Muscle of arm (tissue), 12 donors: ENCODE results near the gene ZNF385A. TPM values are rescaled to one million over a fixed set of nuclear protein-coding genes. Genes with fewer than 3 reads are reported as not detected.
A peak's percentile ranks its signal among the peaks of the same experiment; 100 is the strongest.

Experiments used
- DNase-seq: peaks from one replicate; pipeline ENCODE4 v3.0.0-alpha.2; 2013
- polyA plus RNA-seq, 12 donors: library from polyadenylated mRNA; unstranded; fragments of 120-200 nt; gene quantifications; one replicate each; pipeline ENCODE4 v1.2.1, GENCODE V29; 2013; ENCODE audit not compliant: insufficient read length in 12 of 12

The ZNF385A gene
- polyA plus RNA-seq, 12 donors = 6.6 to 50.4 (median 20.6) TPM; not detected in 1

DNA sequence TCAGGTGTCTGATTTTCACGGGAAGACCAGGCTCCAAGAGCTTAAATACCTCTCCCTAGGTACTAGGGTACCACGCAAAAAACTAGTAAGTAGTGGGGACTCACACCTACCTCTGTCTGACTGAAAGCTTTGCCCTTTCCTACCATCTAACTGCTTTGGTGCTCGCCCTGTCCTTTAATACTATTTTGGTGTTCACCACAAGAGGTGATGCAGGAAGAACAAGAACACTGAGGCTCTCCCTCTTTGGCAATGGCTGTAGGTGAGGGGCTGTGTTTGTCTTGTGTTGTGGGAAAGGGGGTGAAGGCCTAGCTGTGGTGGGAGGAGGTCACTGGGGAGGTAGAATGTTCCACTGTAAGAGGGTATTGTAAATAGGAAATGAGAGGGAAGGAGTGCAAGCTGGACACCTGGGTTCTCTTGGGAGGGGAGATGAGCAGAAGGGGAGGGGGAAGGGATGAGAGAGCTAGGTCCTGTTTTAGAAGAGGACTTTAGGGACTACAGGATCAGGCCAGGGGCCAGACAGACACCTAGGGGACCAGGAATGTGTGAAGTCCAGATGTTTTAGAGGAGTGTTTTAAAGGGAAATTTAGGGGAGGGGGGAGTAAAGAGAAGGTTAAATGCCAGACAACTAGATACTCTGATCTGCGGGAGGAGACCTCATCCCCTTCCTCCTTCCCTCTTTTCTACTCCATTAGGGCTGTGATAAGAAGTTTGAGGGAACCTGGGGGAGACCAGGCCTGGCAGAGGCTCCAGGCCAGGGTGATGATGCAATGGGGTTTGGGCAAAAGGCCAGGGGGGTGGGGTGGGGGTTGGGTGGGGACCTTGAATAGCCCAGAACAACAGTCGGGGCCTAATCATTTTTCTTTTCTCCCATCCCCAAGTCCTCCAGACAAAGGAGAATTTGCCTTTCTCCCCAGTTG lies 32.4 kb upstream of the ZNF385A start:
- no peak for DNase-seq

DNA sequence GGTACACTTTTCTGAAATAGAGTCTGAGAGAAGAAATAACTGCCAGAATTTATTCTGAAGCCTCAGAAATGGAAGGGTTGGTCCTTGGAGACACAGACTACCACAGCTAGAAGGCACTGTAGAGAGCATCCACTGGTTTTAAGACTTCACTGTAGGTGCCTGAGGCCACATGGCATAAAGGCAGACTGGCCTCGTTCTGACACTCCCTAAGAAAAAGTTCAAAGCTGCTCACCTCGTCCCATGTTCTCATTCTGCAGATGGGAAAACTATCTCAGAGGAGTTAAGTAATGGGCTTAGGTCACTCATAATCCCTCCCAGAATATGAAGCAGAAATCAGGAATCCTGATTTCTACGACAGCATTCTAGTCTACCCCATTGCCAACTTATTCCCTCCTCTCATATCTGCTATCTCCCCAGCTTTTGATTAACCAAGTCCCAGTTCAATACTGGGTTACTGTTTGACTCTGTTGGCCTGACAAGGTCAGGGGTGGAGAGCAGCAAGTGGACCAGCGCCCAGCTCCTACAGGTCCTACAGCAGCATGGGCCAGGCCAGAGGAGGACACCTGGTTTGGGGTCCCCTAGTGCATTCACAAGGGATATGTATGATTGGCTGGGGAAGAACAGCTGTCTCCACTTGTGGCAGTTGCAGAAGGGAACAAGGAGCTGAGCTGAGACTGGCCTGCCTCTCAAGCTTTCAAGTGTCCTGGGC lies 30.8 kb upstream of the ZNF385A start:
- no peak for DNase-seq

DNA sequence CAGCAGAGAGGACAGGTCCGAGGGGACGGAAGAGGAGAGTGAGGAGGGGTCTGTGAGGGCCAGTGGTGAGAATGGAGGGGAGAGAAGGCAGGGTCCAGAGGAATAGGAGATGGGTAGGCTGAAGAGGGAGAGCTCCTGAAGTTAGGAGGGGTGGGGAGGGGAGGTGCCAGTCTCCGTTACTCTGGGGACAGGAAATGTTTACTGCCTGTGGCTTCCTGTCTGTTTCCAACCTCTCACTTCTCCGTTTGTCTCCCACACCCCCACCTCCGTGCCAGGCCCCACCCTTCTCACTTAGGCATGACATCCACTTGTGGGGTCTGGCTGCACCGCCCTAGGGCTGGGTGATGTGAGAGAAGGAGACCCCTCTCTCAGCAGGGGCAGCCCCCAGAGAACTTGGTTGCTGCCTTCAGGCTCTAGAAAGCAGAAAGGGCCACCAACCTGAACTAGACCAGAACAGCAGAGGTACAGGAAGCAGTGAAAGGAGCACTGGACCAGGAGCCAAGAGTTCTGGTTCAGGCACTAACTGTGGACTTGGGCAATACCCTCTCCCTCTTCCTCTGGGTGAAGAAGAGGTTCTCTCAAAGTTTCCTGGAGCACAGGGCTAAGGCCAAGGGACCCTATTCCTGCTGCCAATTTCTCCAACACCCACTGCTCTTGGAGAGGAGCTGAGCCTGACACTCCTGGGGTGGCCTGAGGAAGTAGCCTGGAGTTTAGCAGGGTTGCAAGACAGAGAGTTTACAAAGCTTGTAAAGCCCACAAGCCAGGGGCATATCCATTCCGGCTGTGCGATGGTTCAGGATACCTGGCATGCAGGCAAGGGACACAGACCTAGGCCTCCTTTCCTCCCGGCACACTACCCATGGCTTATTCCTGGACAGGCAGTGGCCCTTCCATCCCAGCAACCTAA lies 29.0 kb upstream of the ZNF385A start:
- no peak for DNase-seq

DNA sequence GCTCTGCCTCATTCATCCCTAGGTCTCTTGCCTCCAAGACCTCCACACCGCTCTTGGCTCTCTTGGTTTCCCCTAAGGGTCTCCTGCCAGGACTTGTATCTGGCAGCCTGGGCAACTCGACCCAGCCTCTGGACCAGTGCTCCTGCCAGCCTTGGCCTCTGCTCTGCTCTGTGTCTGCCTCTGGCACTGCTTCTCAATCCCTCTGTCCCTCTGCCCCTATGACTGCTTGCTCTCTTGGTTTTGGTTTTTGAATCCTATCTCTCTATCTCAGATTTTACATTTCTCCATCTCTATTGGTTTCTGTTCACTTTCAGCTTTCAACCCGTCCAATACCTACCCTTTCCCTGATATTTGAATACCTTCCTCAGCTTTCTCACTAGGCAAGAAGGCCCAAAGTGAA lies 28.3 kb upstream of the ZNF385A start:
- DNase-seq = no peak

DNA sequence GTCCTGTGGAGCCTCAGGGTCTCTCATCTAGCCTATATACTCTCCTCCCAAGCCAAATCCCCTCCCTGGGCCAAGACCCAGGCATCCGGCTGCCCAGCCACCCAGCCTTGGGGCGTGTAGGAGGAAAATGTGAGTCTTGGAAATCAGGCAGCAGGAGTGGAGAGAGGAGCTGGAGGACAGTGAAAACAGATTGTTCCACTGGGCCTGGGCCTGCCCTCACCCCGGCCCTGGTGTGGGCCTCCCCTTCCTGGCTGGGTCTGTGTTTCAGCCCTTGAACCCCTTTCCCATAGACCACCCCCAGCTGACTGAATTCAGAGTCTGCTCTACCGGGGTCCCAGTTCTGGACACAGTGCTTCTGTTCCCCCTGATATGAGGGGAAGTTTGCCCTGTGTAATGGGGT lies 27.8 kb upstream of the ZNF385A start:
- no peak for DNase-seq

DNA sequence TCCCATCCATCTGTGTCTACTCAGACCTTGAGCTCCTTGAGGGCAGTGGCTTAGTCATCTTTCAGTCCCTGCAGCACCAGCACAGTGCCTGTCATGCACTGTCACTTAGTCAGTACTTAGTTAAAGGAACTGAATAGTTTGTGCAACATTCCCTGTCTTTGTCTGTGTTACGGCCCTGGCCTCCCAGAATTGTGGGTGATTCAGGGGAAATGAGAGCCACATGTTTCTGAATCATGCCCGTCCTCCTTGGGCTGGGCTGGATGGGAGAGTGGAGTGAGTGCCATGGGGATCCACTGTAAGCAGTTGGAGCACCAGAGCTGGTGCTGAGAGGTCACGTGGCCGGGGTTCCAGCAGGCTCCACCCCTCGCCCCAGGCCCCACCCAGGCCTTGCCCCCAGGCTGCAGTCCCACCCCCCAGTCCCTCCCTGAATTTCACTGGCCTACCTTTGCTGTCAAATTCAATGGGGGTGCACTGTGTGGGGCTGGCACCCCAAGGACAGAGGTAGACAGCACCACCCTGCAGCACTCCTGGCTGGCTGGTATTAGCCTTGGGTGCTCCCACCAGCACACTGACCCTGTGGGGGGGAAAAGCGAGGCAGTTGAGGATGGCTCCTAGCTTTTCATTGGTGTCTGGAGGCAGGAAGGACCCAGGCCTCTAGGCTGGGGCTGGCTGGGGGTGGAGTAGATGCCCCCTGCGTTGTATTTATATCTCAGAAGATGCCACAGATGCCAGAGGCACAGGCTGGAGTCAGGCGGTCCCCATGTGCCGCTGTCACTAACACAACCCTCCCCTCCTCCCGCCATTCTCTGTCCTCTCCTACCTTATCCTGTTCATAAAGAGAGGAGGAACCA lies 27.1 kb upstream of the ZNF385A start:
- DNase-seq = no peak

DNA sequence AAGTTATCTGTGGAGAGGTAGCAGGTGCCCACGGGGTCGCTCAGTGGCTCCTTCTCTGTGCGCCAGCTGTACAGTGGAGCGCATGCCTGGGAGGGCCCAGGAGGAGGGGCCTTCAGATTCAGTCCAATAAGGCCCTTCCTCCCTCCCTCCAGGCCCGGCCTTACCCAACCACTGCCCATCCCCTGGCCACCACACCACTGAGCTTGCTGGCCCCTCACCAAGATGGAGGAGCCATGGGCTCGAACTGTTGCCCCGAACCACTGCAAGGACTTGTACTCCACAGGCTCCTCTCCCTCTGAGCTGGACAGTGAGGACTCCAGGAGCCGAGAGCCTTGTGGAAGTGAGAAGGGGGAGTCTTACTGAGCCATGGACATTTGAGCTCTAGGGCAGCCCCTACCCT lies 24.7 kb upstream of the ZNF385A start:
- DNase-seq = no peak

DNA sequence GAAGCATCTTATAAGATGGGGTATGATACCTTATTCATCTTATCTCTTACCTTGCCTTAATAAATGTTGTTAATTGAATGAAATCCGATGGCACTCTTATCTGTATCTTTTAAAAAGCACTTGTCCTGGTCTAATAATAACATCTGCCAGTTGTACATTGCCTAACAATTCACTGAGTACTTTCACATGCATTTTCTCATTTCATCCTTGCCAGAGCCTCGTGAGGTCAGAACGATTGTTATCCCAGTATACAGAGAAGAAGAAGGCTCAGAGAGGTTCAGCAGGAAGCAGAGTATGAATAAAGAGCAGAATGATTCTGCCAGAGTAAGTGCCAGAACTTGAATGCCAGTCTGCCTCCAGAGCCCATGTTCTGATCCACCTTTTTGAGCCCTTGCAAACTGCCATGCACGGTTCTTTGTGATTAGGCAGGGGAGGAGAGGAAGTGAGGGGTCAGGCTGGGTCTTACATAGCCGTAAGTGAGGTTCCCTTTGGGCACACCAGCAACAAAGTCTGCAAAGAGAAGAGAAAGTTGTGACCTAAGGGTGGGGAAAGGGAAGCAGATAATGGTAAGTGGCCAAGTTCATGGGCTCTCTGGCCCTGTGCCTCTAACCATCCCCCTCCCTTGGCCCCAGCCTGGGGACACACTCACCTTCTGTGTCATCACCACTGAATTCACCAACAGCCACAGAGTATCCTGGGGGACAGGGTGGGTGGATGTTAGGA lies 22.8 kb upstream of the ZNF385A start:
- no peak for DNase-seq

DNA sequence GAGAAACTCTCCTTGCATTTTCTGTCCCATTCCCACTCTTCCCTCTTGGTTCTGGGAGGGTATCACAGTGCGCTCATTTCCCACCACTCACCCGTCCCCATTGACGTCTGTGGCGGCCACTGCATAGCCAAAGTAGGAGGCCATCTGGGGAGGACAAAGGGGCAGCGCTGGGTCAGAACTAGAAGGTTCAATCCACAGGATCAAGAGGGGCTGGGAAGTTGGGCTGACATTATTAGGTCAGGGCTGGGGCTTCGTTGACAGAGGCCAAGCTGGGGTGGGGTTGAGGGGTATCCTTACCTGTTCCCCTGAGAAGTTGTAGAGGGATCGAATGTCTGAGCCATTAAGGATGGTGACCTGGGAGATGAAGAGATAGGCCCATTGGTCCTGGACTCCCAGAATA lies 21.0 kb upstream of the ZNF385A start:
- DNase-seq = no peak

DNA sequence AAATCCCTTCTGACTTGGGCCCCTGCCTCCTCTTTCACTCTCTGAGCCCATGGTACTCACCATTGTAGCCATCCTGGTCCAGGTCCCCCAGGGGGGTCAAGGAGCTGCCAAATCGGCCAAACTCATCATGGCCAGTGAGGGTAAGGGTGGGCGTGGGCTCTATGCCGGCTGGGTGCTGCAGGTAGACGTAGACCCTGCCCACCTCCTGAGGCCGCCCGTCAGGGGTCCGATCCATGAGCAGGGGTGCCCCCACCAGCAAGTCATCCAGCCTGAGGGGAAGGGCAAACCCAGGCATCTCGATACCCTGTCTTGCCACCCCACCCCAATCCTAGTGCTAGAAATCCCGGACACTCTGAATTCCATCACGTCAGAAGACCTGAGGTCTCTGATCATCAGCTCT lies 20.6 kb upstream of the ZNF385A start:
- DNase-seq = no peak

DNA sequence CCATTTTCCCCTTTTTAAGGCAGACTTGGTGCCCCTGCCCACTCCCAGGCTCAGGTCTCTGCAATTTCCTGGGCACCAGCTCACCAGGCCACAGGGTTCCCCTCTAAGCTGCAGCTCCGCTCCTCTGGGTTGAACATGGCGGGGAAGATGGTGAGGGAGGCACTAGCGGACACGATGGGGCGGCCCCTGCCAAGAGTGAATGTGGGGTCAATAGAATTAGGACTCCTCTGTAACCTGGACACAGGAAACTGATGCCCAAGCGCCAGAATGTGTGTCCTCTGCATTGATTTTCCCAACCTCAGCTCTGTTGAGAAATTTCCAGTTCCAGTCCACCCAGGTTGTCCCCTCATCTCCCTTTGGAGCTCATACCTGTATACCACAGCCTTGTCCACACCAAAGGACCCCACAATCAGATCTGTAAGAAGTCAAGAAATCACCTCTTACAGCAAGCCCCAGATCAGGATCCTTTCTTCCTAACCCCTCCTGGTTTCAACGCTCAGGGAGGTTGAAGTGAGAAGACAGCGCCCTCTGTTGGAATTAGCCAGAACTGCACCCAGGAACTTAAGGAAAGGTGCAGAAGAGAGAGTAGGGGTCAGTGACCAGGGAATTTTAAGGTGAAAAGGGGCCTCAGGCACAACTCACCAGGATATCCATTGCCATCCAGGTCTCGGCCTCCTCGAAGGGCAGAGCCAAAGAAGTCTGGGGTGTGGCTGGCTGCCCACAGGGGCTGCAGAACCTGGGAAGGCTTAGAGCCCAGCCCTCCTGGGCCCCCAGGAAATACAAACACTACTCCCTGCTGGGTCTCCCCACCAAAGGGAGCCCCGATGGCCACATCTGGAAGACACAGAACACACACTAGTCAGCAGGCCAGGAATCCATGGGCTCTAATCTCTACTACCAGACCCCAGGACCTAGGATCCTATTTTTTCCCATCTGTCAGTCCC lies 19.8 kb upstream of the ZNF385A start:
- no peak for DNase-seq

DNA sequence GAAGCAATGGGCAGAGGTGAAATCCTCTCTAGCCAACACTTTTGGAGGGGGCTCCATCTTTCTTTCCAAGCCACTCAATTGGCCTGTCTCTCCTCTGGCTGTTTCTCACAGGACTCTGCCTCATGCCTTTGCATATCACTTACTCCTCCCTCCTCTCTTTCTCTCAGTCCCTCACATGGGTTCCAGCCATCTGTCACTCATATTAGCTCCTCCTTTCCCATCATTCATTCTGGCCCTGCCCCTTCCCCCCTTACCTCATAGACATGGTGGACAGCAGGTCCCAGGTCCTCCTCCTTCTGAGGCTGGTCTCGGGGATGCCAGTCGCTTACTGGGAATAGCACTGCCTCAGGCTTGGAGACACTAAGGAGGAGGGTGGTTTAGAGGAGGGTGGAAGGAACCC lies 16.6 kb upstream of the ZNF385A start:
- no peak for DNase-seq

DNA sequence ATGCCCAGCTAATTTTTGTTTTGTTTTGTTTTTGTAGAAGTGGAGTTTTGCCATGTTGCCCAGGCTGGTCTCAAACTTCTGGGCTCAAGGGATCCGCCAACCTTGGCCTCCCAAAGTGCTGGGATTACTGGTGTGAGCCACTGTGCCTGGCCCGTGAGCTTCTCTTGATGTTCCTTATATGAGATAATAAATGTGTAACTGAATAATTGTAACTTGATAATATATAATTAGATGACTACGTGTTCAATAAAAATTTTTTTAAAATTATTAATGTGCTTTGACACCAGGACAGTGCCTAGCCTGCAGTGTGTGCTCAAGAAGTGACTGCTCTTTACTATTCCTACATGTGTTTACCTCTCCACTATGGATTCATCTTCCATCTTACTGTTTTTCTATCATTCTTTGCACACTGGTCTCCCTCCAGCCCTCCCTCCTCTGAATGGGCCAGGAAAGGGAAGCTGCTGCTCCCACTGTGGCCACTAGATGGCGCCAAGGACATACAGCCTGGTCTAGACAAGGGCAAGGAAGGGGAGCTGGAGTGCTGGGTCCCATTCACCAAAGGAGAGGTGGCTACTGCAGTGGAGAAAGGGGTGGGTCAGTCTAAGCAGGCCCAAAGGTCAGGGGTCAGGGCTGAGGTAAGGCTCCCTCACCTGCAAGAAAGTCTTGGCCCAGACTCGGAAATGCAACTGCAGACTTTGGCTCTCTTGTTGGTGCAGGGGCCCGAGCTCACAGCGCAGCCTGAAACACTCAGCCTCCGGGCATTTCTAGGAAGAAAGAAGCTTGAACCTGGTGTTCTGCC lies 14.7 kb upstream of the ZNF385A start:
- peak; percentile 93 for DNase-seq

DNA sequence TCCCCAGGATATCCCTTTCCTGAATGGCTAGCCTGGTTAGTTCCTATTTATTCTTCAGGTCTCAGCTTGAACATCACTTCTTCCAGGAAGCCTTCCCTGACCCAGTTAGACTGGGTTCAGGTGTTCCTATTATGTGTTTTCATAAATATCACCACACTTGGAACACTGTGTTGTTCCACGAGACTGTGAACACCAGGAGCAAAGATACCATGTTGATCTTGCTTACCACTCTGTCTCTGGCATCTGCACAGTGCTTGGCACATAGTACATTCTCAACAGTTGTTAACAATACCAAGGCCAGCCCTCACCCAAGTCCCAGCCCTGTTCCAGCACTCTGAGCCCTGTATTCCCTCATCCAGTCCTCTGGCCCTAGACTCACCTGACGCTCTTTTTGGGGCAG lies 13.7 kb upstream of the ZNF385A start:
- DNase-seq = no peak

DNA sequence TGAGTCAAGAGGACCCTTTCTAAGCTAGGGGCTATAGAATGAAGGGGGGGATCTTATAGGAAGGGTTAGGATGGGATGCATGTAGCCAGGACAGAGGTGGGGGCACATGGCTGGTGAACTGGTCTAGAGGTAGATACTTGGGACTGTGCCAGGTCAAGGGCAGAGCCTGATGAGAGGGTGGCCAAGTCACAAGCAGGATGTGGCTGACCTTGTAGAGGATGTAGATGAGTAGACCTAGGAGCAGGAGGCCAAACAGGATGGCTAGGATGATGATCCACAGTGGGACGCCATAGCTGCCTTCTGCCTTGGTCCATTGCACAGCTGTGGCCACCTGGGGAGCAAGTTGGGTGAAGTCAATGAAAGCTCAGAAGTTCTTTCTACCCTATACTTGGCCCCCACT lies 12.6 kb upstream of the ZNF385A start:
- DNase-seq = no peak

DNA sequence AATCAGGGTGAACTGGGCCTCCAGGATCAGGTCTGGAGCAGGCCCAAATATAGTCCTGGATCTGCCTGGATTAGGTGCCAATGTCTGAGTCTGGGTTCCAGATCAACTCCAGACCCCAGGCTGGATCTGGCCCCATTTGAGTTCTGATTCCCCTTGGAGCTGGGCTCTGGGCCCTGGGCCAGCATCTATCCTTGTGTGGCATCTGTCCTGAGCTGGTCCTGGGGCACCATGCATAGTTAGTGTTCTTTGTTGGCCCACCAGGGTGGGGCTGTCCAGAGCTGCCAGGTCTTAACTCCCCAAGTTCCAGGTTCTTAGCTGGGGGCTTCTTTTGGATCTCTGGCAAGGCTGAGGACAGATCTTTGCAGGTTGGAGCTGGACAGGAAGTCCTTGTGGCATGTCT lies 11.0 kb upstream of the ZNF385A start:
- DNase-seq = no peak

DNA sequence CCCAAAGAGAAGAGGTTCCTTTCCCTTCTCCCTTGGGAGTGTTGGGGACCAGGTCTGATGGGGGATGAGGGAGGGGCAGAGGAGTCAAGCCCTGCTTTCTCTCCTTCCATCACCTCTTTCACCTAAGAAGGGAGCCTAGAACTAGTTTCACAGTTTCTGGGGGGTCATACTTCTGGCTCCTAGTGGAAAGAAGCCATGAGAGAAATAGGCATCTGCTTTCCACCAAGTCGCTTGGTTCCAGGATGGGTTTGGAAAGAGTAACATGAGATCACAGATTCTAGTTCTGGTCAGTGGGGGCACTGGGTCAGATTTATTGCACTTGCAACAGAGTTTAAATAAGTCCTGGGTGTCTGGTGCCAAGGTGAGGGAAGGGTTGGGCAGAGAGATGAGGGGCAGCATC lies 10.5 kb upstream of the ZNF385A start:
- no peak for DNase-seq

DNA sequence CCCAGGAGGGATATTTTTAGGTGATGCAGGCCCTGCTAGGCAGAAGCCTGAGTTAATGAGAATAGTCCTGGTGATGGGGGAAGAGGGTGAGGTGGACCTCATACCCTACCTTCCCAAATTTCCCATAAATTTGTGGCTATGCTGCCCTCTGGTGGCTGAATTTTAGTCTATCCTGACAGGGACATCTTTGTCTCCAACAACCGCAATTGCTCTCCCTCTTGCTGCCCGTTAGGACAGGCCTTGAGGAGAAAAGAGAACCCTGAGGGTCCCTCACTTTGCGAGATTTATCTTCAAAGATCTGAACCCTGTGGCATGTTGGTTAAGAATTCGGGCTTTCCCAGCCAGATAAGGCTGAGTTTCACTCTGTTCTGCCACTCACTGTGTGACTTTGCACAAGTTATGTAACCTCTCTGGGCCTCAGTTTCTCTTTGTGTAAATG lies 9.8 kb upstream of the ZNF385A start:
- no peak for DNase-seq
